Mucosa of rectum (tissue), 2 donors: ENCODE results near the gene EHHADH.

Experiments used
- H3K27ac ChIP-seq, 2 donors: one replicate each; pipeline ENCODE4 v1.7.0; 2013; ENCODE audit warnings: inconsistent platforms in 2 of 2, low read depth in 2 of 2, low read length in 2 of 2
- H3K27me3 ChIP-seq, 2 donors: one replicate each; pipeline ENCODE4 v1.7.0; 2013; ENCODE audit warnings: low read length in 2 of 2; ENCODE audit not compliant: control insufficient read depth in 2 of 2, insufficient read depth in 2 of 2
- H3K36me3 ChIP-seq, 2 donors: one replicate each; pipeline ENCODE4 v1.7.0; 2013; ENCODE audit warnings: low read length in 2 of 2; ENCODE audit not compliant: control insufficient read depth in 2 of 2, insufficient read depth in 2 of 2
- H3K4me1 ChIP-seq, 2 donors: one replicate each; pipeline ENCODE4 v1.7.0; 2013; ENCODE audit warnings: low read length in 2 of 2, mild to moderate bottlenecking in 1 of 2; ENCODE audit not compliant: control insufficient read depth in 2 of 2, insufficient read depth in 2 of 2
- H3K4me3 ChIP-seq, 2 donors: one replicate each; pipeline ENCODE4 v1.7.0; 2013; ENCODE audit warnings: low read length in 2 of 2
- H3K9ac ChIP-seq, 2 donors: one replicate each; pipeline ENCODE4 v1.7.0; 2013; ENCODE audit warnings: low read length in 2 of 2, low read depth in 1 of 2, mild to moderate bottlenecking in 1 of 2
- H3K9me3 ChIP-seq, 2 donors: one replicate each; pipeline ENCODE4 v1.7.0; 2013; ENCODE audit warnings: low read length in 2 of 2; ENCODE audit not compliant: control insufficient read depth in 2 of 2
- donor health status: healthy.
- donor health status: Normal muscosa, but diverticular disease.

The EHHADH gene

DNA sequence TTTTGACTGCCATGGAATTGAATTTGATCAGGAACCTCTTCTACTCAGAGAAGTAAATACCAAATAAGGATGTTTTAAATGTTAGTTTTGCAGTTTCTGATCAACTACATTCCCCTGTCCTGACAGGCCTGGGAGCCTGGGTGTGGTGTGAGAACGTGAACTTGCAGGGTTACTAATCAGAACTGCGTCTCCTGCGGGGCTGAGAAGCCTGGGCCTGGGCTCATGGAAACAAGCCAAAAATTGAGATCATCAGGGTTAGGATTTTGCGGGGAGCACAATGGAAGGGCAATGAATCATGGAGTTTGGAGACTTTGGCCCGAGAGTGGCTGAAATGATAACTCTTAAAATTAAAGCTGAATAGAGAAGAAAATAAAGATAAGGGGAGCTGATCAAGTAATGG lies 53.2 kb downstream of the EHHADH start:
- Histone ChIP-seq H3K4me3 (no peak overlapping the region), H3K27me3 (no peaks in the 10 kb centered on the region), H3K36me3 (peaks cover 13 to 18% of the 10 kb centered on the region in 2 donors), H3K9me3 (no peaks in the 10 kb centered on the region), H3K4me1 (no peaks in the 10 kb centered on the region), H3K9ac (no peak overlapping the region), H3K27ac (no peak overlapping the region)

- H3K27ac ChIP-seq, result no peak overlapping the region
- H3K4me1 ChIP-seq, result no peaks in the 10 kb centered on the region
- no peak overlapping the region for H3K9ac ChIP-seq
- H3K4me3 ChIP-seq, result no peak overlapping the region
- H3K36me3 ChIP-seq, result peaks cover 13 to 18% of the 10 kb centered on the region in 2 donors
- H3K9me3 ChIP-seq, result no peaks in the 10 kb centered on the region
- no peaks in the 10 kb centered on the region for H3K27me3 ChIP-seq
These were observed 54.2 kb downstream of the EHHADH start for GRCh38 chr3:185199671-185200070.

DNA sequence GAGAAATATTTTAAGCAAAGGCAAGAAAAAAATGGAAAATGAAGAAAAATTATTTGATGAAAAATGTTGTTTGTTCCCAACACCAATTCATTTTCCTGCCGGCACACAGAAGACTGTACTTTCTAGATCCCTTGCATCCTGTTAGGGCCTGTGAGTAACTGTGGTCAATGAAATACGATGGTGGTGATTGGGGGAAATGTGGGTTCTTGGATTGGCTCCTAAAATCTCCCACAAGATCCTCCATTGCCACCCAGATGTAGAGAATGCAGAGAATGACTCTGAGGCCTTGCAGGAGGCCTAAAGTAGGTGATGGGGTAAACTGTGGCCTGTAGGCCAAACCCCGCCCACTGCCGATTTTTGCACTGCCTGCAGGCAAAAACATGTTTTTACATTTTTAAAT lies 54.6 kb downstream of the EHHADH start:
- H3K4me1 ChIP-seq, result no peaks in the 10 kb centered on the region
- H3K9ac ChIP-seq, result no peak overlapping the region
- no peak overlapping the region for H3K4me3 ChIP-seq
- no peaks in the 10 kb centered on the region for H3K9me3 ChIP-seq
- no peaks in the 10 kb centered on the region for H3K27me3 ChIP-seq
- H3K27ac ChIP-seq, result no peak overlapping the region
- peaks cover 9 to 15% of the 10 kb centered on the region in 2 donors for H3K36me3 ChIP-seq

GRCh38 chr3:185197068-185197467 lies 56.8 kb downstream of the EHHADH start:
- Histone ChIP-seq H3K9me3 (no peaks in the 10 kb centered on the region), H3K4me3 (no peak overlapping the region), H3K9ac (no peak overlapping the region), H3K4me1 (no peaks in the 10 kb centered on the region), H3K27me3 (no peaks in the 10 kb centered on the region), H3K27ac (no peak overlapping the region), H3K36me3 (peaks cover 18 to 20% of the 10 kb centered on the region in 2 donors)

DNA sequence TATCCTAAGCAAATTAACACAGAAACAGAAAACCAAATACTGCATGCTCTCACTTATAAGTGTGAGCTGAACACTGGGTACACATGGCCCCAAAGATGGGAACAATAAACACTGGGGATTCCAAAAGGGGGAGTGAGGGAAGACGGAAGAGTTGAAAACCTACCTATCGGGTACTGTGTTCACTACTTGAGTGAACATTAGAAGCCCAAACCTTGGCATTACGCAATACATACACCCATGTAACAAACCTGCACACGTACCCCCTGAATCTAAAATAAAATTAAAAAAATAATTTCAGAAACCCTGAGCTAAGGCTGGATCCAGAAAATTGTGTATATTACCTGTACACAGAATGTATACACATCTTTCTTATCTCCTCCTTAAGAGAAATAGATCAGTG lies 58.2 kb downstream of the EHHADH start:
- no peak overlapping the region for H3K9ac ChIP-seq
- H3K4me3 ChIP-seq, result no peak overlapping the region
- no peaks in the 10 kb centered on the region for H3K4me1 ChIP-seq
- no peaks in the 10 kb centered on the region for H3K9me3 ChIP-seq
- H3K27ac ChIP-seq, result no peak overlapping the region
- no peaks in the 10 kb centered on the region for H3K27me3 ChIP-seq
- H3K36me3 ChIP-seq, result peaks cover 13 to 16% of the 10 kb centered on the region in 2 donors

- Histone ChIP-seq H3K36me3 (peaks cover 13 to 14% of the 10 kb centered on the region in 2 donors), H3K9ac (no peak overlapping the region), H3K4me1 (no peaks in the 10 kb centered on the region), H3K27ac (no peak overlapping the region), H3K27me3 (no peaks in the 10 kb centered on the region), H3K9me3 (no peaks in the 10 kb centered on the region), H3K4me3 (no peak overlapping the region)
These were observed 65.0 kb downstream of the EHHADH start for GRCh38 chr3:185188816-185189215.

- H3K9ac ChIP-seq, result no peak overlapping the region
These were observed 66.5 kb downstream of the EHHADH start for GRCh38 chr3:185187391-185187790.

GRCh38 chr3:185176750-185177359 lies 77.0 kb downstream of the EHHADH start:
- Histone ChIP-seq H3K4me3 (no peak overlapping the region), H3K27me3 (no peaks in the 10 kb centered on the region), H3K9me3 (no peaks in the 10 kb centered on the region), H3K4me1 (peaks cover 18 to 29% of the 10 kb centered on the region in 2 donors), H3K27ac (no peak overlapping the region), H3K36me3 (no peaks in the 10 kb centered on the region), H3K9ac (no peak overlapping the region)

More at GRCh38 chr3:185187391-185187790, 66.5 kb downstream of the EHHADH start:
- no peaks in the 10 kb centered on the region for H3K27me3 ChIP-seq
- H3K4me3 ChIP-seq, result no peak overlapping the region
- H3K4me1 ChIP-seq, result no peaks in the 10 kb centered on the region
- peaks cover 3 to 4% of the 10 kb centered on the region in 2 donors for H3K36me3 ChIP-seq
- no peaks in the 10 kb centered on the region for H3K9me3 ChIP-seq
- H3K27ac ChIP-seq, result no peak overlapping the region

DNA sequence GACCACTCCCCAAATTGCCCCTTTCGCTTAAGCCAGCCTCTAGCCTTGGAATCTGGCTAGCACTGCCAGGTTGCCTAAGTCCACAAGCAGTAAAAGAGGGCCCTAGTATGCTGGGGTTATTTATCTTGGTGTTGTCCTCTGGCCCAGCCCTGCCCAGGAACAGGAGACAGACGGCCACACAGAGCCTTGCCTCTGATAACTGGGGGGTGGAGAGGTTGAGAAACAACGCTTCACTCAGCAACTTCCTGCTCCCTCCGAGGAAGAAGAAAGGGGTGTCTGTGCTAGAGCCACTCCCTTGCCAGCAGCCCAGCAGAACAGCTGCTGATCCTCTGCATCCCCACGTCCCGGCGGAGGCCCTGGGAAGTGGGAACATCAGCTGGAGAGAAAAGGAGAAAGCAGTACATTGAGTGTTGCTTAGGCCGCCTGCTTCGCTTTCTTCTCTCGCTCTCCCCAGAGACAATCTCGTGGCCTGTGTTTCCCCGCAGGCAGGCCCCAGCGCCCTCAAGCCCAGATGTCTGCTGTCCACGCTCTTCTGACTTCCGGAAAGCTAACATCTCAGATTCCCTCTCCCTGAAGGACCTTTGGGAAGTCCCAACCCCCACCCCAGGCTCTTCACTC lies 78.4 kb downstream of the EHHADH start:
- H3K9me3 ChIP-seq, result no peaks in the 10 kb centered on the region
- H3K36me3 ChIP-seq, result no peaks in the 10 kb centered on the region
- H3K27me3 ChIP-seq, result no peaks in the 10 kb centered on the region
- peaks cover 20 to 29% of the 10 kb centered on the region in 2 donors for H3K4me1 ChIP-seq
- H3K4me3 ChIP-seq, result peak overlapping the region; percentile 48 to 55
- peak overlapping the region; percentile 67 to 69 for H3K9ac ChIP-seq
- H3K27ac ChIP-seq, result peak overlapping the region; percentile 86 to 92

DNA sequence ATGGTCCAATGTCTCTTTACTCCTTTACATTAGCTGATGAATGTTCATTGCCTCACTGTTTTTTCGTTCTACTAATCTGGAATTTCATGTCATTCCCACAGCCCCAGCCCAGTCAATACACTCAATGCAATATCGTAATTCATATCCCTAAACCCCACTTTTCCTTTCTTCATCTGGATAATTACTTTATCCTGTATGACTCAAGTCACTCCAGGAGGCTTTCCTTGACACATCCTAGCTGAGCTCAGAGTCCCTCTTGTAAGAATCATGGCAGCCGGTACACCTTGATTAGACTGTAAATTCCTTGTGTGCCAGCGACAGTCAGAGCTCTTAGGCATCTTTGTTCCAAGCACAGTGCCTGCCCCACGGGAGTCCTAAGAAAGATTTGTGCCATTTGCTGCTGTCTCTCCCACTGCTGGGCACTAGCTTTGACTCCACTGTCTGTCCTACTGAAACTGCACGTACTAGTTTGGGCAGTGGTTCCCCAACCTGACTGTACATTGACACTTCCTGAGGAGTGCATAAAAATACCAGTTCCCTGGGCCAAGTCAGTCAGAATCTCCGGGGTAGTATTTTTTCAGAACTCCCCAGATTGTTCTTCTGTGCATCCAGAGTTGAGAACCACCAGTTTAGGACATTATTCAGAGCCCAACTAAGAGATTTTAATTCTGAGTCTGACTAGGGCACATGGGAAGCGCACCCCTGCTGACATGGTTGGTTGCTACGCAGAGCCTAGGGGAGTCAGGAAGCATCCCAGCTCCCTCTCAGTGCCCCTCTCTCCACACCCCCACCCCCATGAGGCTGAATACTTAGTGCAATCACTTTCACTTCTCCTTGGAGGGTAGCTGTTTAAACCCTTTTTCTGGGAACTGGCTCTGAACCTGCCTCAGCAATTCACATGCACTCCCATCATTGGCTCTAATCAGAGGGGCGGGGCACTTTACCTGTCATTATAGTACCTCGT lies 81.5 kb downstream of the EHHADH start:
- H3K36me3 ChIP-seq, result no peaks in the 10 kb centered on the region
- no peaks in the 10 kb centered on the region for H3K27me3 ChIP-seq

More for the DNA sequence above, 81.5 kb downstream of the EHHADH start:
- Histone ChIP-seq H3K4me3 (no peak overlapping the region), H3K4me1 (peaks cover 20 to 29% of the 10 kb centered on the region in 2 donors), H3K27ac (peak overlapping the region; percentile 12 to 52), H3K9ac (no peak overlapping the region), H3K9me3 (no peaks in the 10 kb centered on the region)
